ENCODE measurements around the gene PPAN.

- TF ChIP-seq EP300 (IDR thresholded peaks at IDR 0.05) (no peak), POLR2A (IDR thresholded peaks at IDR 0.05) (no peak), POLR2AphosphoS5 (IDR thresholded peaks at IDR 0.05) (no peak), CTCF (IDR thresholded peaks at IDR 0.05) (no peak)
Measured at GRCh38 chr19:10132905-10133304, 26.7 kb downstream of the PPAN start.

Data from sigmoid colon (tissue), 4 donors.